Posterior cingulate gyrus (tissue), 11 donors: Measurements from ENCODE around the gene ACACB.

Experiments
- DNase-seq, 10 donors: peaks; one replicate each; pipeline versions ENCODE4 v3.0.0 to v3.0.0-alpha.2; 2020 to 2021; ENCODE audit warnings: mixed read lengths in 3 of 10
- intact Hi-C: fragments of 100-400 bp; cut with DNase I; formaldehyde crosslinking; loops from one replicate; pipeline ENCODE4 v1.15.1; 2023

ACACB gene

GRCh38 chr12:109266106-109266879 is 149.9 kb downstream of the ACACB start:
- DNase-seq = peak in 1 of 10 donors; percentile 56
- intact Hi-C loops = no loop called here

GRCh38 chr12:109267361-109267760 is 151.0 kb downstream of the ACACB start:
- DNase-seq = peak in 1 of 10 donors; percentile 69
- intact Hi-C loops = no loop called here

GRCh38 chr12:109268896-109269295 is 152.5 kb downstream of the ACACB start:
- intact Hi-C loops = no loop called here
- DNase-seq = peak in 1 of 10 donors; percentile 4

GRCh38 chr12:109269428-109269827 is 153.0 kb downstream of the ACACB start:
- intact Hi-C loops = no loop called here

GRCh38 chr12:109270494-109270893 is 154.1 kb downstream of the ACACB start:
- intact Hi-C loops = no loop called here

More at GRCh38 chr12:109269428-109269827, 153.0 kb downstream of the ACACB start:
- peak in 1 of 10 donors; percentile 9 for DNase-seq

GRCh38 chr12:109271418-109271817 is 155.0 kb downstream of the ACACB start:
- intact Hi-C loops = no loop called here
- peak in 1 of 10 donors; percentile 17 for DNase-seq

More at GRCh38 chr12:109270494-109270893, 154.1 kb downstream of the ACACB start:
- DNase-seq = no peak

GRCh38 chr12:109273354-109273753 is 157.0 kb downstream of the ACACB start:
- intact Hi-C loops = no loop called here
- DNase-seq = peak in 1 of 10 donors; percentile 70

- DNase-seq = peak in 1 of 10 donors; percentile 22
- intact Hi-C loops = no loop called here
Measured at GRCh38 chr12:109274381-109274780, 158.0 kb downstream of the ACACB start.

- peak in 1 of 10 donors; percentile 3 for DNase-seq
- intact Hi-C loops = no loop called here
Measured at GRCh38 chr12:109275173-109275572, 158.8 kb downstream of the ACACB start.

GRCh38 chr12:109276160-109276559 is 159.8 kb downstream of the ACACB start:
- no peak for DNase-seq

GRCh38 chr12:109277255-109277898 is 161.0 kb downstream of the ACACB start:
- DNase-seq = peak in 1 of 10 donors; percentile 8
- intact Hi-C loops = no loop called here

More at GRCh38 chr12:109276160-109276559, 159.8 kb downstream of the ACACB start:
- intact Hi-C loops = no loop called here

GRCh38 chr12:109277899-109278762 is 161.7 kb downstream of the ACACB start:
- intact Hi-C loops = no loop called here
- peak in 1 of 10 donors; percentile 37 for DNase-seq

- DNase-seq = no peak
- intact Hi-C loops = no loop called here
Measured at GRCh38 chr12:109278912-109279311, 162.5 kb downstream of the ACACB start.

GRCh38 chr12:109279525-109279924 is 163.1 kb downstream of the ACACB start:
- intact Hi-C loops = no loop called here

GRCh38 chr12:109281452-109281851 is 165.1 kb downstream of the ACACB start:
- peak in 1 of 10 donors; percentile 60 for DNase-seq
- intact Hi-C loops = no loop called here

More at GRCh38 chr12:109279525-109279924, 163.1 kb downstream of the ACACB start:
- no peak for DNase-seq

- intact Hi-C loops = no loop called here
- DNase-seq = no peak
Measured at GRCh38 chr12:109284392-109284791, 168.0 kb downstream of the ACACB start.

GRCh38 chr12:109286252-109286651 is 169.9 kb downstream of the ACACB start:
- no peak for DNase-seq
- intact Hi-C loops = no loop called here

GRCh38 chr12:109286652-109287051 is 170.3 kb downstream of the ACACB start:
- intact Hi-C loops = no loop called here
- DNase-seq = peak in 1 of 10 donors; percentile 61

GRCh38 chr12:109287181-109287580 is 170.8 kb downstream of the ACACB start:
- intact Hi-C loops = no loop called here
- peak in 1 of 10 donors; percentile 45 for DNase-seq

- DNase-seq = peak in 1 of 10 donors; percentile 78
- intact Hi-C loops = no loop called here
Measured at GRCh38 chr12:109287811-109288469, 171.6 kb downstream of the ACACB start.
